Osteocyte (in vitro differentiated cells): ENCODE measurements around the gene CSHL1. TPM values are rescaled to one million over a fixed set of nuclear protein-coding genes. Genes with fewer than 3 reads are reported as not detected.

ENCODE experiments used
- DNase-seq: peaks from one replicate; pipeline ENCODE4 v3.0.0; 2021; ENCODE audit warnings: mixed read lengths; ENCODE audit not compliant: unreplicated experiment; ENCODE audit errors: extremely low spot score
- H3K27ac Mint-ChIP-seq: one replicate; pipeline ENCODE4 v1.8.0; 2021; ENCODE audit warnings: mild to moderate bottlenecking, mixed read lengths; ENCODE audit not compliant: unreplicated experiment
- H3K27me3 Mint-ChIP-seq: one replicate; pipeline ENCODE4 v1.8.0; 2021; ENCODE audit warnings: mixed read lengths; ENCODE audit not compliant: unreplicated experiment
- H3K36me3 Mint-ChIP-seq: one replicate; pipeline ENCODE4 v1.8.0; 2021; ENCODE audit warnings: mixed read lengths; ENCODE audit not compliant: unreplicated experiment
- H3K4me1 Mint-ChIP-seq: one replicate; pipeline ENCODE4 v1.8.0; 2021; ENCODE audit warnings: mixed read lengths; ENCODE audit not compliant: unreplicated experiment
- H3K4me3 Mint-ChIP-seq: one replicate; pipeline ENCODE4 v1.8.0; 2021; ENCODE audit warnings: mild to moderate bottlenecking, moderate library complexity, mixed read lengths; ENCODE audit not compliant: unreplicated experiment
- H3K9me3 Mint-ChIP-seq: one replicate; pipeline ENCODE4 v1.8.0; 2021; ENCODE audit warnings: mixed read lengths; ENCODE audit not compliant: unreplicated experiment
- CTCF ChIP-seq: fragments of 200-600 bp; sonication (generic); IDR thresholded peaks from 2 replicates; pipeline ENCODE4 v1.5.0; 2021; ENCODE audit warnings: antibody characterized with exemption, mild to moderate bottlenecking, moderate library complexity
- total RNA-seq: library from RNA; stranded (reverse); gene quantifications from 2 replicates; pipeline ENCODE4 v1.2.1, GENCODE V29; 2021

The CSHL1 gene
- total RNA-seq, 1 donor from 2014 or later = not detected

DNA sequence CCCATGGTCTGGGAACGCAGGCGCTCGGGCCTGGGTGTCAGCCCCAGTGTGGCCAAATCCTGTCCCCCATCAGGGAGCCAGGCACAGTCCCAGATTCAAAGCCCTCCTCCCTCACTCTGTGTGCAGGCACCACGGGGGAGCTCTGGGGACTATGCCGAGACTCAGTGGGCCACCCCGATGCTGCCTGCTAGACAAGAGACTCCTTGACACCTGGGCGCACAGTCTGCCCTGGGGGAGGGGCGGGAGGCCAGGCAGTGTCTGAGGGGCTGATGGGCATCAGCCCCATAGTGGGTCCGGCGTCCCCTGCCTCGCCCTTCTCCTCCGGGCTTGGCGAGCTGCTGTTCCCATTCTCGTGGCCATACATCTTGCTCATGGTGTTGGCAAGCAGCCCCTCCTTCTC, 29.5 kb upstream of the CSHL1 start:
- H3K4me1 Mint-ChIP-seq = no peaks in the 10 kb centered on the region

DNA sequence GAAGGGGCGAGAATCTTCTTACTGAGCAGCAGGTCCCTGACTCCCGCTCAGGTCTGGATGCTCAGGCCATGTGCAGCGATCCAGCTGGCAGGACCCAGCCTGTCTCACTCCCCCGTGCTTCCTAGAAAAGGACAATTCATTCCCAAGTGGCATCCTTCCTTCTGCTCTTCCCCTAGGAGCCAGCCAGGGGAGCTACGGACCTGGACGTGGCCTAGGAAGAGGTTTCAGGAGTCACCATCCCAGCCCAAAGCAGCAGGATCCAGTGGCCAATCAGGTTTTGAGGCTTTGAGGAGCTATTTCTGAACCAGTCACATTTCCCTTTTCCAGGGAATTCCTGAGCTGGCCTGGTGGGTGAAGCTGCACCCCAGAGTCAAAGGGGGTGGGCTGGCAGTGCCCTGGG, 28.8 kb upstream of the CSHL1 start:
- peaks cover 14% of the 10 kb centered on the region for H3K27me3 Mint-ChIP-seq
- DNase-seq = no peak
- no peaks in the 10 kb centered on the region for H3K9me3 Mint-ChIP-seq
- H3K4me1 Mint-ChIP-seq = no peaks in the 10 kb centered on the region
- no peaks in the 10 kb centered on the region for H3K36me3 Mint-ChIP-seq
- no peak for TF ChIP-seq CTCF
- no peak overlapping the region for H3K4me3 Mint-ChIP-seq
- no peak overlapping the region for H3K27ac Mint-ChIP-seq

More for the DNA sequence above, 29.5 kb upstream of the CSHL1 start:
- peaks cover 7% of the 10 kb centered on the region for H3K27me3 Mint-ChIP-seq
- no peaks in the 10 kb centered on the region for H3K9me3 Mint-ChIP-seq
- H3K36me3 Mint-ChIP-seq = no peaks in the 10 kb centered on the region
- TF ChIP-seq CTCF = no peak
- H3K4me3 Mint-ChIP-seq = no peak overlapping the region
- no peak for DNase-seq
- no peak overlapping the region for H3K27ac Mint-ChIP-seq

- no peak for DNase-seq
- H3K27me3 Mint-ChIP-seq = peaks cover 16% of the 10 kb centered on the region
- H3K27ac Mint-ChIP-seq = no peak overlapping the region
- H3K4me1 Mint-ChIP-seq = no peaks in the 10 kb centered on the region
- TF ChIP-seq CTCF = no peak
- no peak overlapping the region for H3K4me3 Mint-ChIP-seq
- no peaks in the 10 kb centered on the region for H3K36me3 Mint-ChIP-seq
- no peaks in the 10 kb centered on the region for H3K9me3 Mint-ChIP-seq
These were observed 28.3 kb upstream of the CSHL1 start for GRCh38 chr17:63939401-63939800.

DNA sequence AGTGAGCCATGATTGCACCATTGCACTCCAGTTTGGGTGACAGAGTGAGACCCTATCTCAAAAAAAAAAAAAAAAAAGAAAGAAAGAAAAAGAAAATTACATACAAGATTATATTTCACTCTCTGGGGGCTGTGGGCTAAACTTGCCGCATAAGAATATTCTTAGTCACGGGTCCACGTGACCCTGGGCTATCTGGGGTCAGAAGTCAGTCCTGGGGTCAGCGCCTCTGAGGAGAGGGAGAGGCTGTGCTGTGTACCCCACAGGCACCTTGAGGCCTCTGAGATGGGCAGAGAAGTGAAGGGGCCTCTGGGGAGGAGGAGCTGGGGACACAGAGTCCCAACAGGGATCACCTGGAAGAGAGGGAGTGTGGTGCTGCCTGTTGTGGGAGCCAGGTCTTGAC, 26.9 kb upstream of the CSHL1 start:
- TF ChIP-seq CTCF = no peak
- H3K4me3 Mint-ChIP-seq = no peak overlapping the region
- H3K27me3 Mint-ChIP-seq = peaks cover 16% of the 10 kb centered on the region
- H3K27ac Mint-ChIP-seq = no peak overlapping the region
- no peak for DNase-seq
- H3K4me1 Mint-ChIP-seq = no peaks in the 10 kb centered on the region
- no peaks in the 10 kb centered on the region for H3K9me3 Mint-ChIP-seq
- H3K36me3 Mint-ChIP-seq = no peaks in the 10 kb centered on the region

- no peak for DNase-seq
- Mint-ChIP-seq H3K27ac (no peak overlapping the region), H3K27me3 (peaks cover 16% of the 10 kb centered on the region), H3K9me3 (no peaks in the 10 kb centered on the region), H3K4me3 (no peak overlapping the region), H3K36me3 (no peaks in the 10 kb centered on the region), H3K4me1 (no peaks in the 10 kb centered on the region)
- TF ChIP-seq CTCF = no peak
These were observed 26.3 kb upstream of the CSHL1 start for GRCh38 chr17:63937319-63937718.
